Astrocyte of the cerebellum (primary cell): ENCODE measurements around the gene NFILZ.
A peak's percentile ranks its signal among the peaks of the same experiment; 100 is the strongest.

Experiments used
- DNase-seq: peaks from one replicate; pipeline ENCODE4 v3.0.0-alpha.2; 2011; ENCODE audit warnings: low read depth
- H3K4me3 ChIP-seq: 2 replicates; pipeline ENCODE4 v1.5.1; 2011; ENCODE audit warnings: mild to moderate bottlenecking, low read depth, low read length, moderate library complexity
- CTCF ChIP-seq: IDR thresholded peaks from 2 replicates; pipeline ENCODE4 v1.5.1; 2012; ENCODE audit warnings: low read length, low read depth, moderate library complexity, mild to moderate bottlenecking; ENCODE audit errors: missing control alignments
- in situ Hi-C: cut with HindIII; loops from 2 replicates; pipeline ENCODE4 v1.10.0; 2017; ENCODE audit warnings: low sequenced_read_pairs

Gene NFILZ

GRCh38 chr19:8592231-8593009 lies 38.0 kb upstream of the NFILZ start:
- H3K4me3 ChIP-seq = peak overlapping the region; percentile 42
- TF ChIP-seq CTCF = no peak
- peak; percentile 94 for DNase-seq
- in situ Hi-C loops = loop anchor here (5.0 kb wide), 2 partner anchors 65 to 70 kb away; no protein-coding TSS in a partner anchor

- TF ChIP-seq CTCF = peak; percentile 39
- in situ Hi-C loops = loop anchor here (5.0 kb wide), 2 partner anchors 63 to 72 kb away; no protein-coding TSS in a partner anchor
- no peak overlapping the region for H3K4me3 ChIP-seq
- no peak for DNase-seq
Measured at GRCh38 chr19:8593931-8594330, 36.5 kb upstream of the NFILZ start.

DNA sequence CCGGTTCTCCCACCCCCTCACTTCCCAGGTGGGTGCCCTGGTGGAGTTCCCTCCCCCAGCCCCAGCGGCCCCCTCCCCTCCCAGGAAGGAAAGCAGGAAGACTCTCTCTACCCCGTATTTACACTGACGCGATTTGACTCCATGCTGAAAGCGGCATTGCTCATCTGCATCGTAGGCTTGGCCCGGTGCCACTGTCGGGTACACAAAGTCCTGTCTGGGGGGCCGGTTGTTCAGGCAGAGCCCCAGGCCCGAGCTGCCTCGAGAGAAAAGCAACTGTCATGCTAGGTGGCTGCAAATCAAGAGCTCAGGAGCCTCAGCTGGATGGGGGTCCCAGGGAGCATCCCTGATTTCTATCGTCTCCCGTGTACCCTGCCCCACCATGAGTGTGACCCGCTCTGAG lies 34.8 kb upstream of the NFILZ start:
- DNase-seq = no peak
- in situ Hi-C loops = no loop called here
- H3K4me3 ChIP-seq = no peak overlapping the region
- no peak for TF ChIP-seq CTCF

- no peak for DNase-seq
- no peak for TF ChIP-seq CTCF
- in situ Hi-C loops = no loop called here
- no peak overlapping the region for H3K4me3 ChIP-seq
Measured at GRCh38 chr19:8596168-8596567, 34.3 kb upstream of the NFILZ start.

DNA sequence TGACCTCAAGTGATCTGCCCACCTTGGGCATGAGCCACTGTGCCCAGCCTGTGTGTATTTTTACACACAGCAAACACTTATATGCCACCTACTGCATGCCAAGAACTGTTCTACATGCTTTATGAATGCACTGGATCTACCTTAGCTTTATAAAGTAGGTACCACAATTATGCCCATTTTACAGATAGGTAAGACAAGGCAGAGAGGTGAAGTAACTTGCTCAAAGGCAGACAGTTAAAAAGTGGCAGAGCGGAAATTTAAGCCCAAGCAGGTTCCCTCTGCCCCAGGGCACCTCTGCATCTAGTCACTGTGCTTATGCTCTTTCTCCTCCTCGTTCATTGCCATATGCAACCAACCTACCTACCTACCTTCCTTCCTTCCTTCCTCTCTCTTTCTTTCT lies 30.4 kb upstream of the NFILZ start:
- no peak overlapping the region for H3K4me3 ChIP-seq
- no peak for TF ChIP-seq CTCF
- no peak for DNase-seq
- in situ Hi-C loops = no loop called here

DNA sequence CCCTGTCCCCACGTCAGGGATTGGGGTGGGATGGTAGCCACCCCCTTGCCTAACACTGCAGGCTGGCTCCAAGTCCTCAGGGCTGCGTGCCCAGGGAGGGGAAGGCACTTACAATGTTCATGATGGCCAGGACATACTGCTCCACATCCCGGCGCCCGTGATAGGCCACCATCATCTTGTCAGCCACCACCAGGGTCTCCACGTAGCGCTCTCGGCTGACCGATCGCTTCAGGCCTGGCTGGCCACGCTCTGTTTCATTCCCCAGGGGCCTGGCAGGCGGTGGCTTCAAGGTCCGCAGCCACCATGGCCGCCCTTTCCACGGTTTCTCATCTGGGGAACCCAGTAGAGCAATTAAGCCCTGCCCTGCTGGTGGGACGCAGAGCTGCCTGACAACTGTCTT lies 29.6 kb upstream of the NFILZ start:
- H3K4me3 ChIP-seq = no peak overlapping the region
- TF ChIP-seq CTCF = no peak
- in situ Hi-C loops = no loop called here
- no peak for DNase-seq
